Stimulated activated naive CD4-positive, alpha-beta T cell treated with Interleukin-2 at 50 U/mL for 16 hours (primary cell): ENCODE results near the gene AKAP13.

ENCODE experiments used
- DNase-seq: peaks from one replicate; lab custom pipeline; 2025; lab: John Stamatoyannopoulos, UW

The AKAP13 gene

DNA sequence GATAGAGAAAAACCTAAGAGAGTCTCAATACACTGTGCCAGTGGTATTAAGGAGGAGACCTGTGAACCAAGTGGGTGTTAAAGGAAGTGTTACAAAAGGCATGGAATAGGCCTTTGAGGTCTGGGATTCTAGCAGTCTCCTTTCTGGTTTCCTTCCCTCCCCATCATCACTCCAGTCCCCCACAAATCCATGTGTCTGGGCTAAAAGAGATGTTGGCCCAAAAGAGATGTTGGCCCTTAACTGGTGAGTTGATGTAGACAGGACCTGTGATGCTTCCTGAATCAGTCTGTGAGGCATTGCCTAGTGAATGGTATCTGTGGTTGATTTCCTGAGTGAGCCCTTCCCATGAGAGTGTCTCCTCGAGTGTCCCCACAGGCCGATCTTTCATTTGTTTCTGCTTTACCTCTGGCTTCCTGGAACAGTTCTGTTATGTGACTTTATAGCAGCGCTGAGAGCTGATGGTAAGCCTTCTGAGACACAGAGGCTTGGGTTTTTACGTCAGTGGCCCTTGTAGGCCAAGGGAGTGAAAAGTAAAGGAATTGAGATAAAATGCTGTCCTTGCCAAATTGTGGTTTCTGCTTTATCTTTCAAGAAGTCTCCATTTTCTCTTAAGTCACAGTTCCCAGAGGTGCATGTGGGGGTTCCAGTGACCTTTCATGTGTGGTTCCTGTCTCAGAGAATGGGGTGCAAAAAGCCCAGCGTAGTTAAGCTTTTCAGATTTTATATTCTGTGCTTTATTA, 326.5 kb downstream of the AKAP13 start:
- DNase-seq, result peak; percentile 26

DNA sequence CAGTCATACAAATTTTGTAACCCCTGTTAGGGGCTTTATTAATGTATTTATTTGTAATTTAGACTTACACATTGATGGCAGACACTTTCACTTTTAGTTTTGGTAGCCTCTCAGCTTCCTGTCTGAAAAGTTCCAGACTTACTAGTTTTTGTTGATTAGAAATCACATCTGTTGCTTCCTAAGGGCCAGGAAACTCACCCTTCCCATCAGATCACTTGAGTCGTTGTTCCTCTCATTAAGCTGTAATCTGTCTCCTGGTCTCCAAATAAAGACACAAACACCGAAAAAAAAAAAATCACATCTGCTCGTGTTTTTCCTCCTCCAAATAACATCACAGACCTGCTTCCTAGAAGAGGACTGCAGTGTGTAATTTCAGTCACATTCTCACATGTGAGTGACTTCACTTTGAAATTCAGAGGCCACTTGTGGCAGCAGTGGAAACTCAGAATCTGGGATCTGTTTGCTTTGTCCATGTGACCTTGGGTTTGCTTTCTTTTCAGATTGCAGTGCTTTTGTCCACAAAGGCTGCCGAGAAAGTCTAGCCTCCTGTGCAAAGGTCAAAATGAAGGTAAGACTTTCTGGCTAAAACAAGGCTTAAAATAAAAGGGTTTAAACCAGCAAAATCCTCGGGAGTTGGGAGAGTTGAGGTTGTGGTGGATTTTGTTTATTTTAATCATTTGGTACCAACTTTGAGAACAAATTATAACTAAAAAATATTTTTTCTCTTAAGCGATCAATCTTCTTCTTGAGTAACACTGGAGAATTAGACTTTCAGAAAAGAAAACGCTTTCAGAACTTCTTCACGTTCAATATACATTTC, 327.3 kb downstream of the AKAP13 start:
- DNase-seq, result no peak

DNA sequence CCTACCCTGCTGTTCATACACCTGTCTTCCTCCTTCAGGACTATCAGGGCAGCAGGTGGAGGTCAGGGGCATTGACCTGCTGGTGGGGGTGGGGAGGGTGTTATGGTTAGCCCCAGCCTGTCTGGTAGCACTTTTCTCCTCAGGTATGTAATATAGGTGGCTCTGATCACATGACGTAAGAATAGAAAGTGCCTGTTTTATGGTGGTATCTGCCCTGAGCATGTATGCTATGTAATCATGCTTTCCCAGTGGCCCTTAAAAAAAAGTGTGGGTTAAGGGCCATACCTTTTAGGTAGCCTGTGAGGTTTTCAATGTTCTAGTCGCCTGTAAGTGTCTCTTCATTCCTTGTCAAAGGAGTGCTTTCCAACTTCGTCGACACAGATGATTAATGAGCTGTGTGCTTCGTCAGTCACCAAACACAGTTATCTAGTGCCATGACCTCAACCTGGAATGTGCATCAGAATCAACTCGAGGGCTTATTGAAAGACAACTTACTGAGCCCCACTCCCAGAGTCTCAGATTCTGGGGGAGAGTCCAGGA, 328.1 kb downstream of the AKAP13 start:
- no peak for DNase-seq

DNA sequence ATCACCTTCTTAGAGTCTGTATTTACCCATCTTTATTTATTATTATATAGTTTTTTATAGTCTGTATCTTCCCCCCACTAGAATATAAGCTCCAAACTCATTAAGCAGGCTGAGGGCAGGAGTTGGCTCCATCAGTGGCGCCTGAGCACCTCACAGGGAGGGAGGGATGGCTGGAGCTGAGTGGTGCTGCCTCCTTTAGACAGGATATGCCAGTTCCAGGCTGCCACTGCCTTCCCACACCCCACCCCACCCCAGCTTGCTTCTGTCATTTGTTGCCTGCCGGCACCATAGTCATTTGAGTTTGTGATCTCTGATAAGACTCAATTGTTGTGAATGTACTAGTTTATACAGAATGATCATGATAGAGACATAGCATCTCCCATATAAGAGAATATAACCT, 328.8 kb downstream of the AKAP13 start:
- DNase-seq, result peak; percentile 3

DNA sequence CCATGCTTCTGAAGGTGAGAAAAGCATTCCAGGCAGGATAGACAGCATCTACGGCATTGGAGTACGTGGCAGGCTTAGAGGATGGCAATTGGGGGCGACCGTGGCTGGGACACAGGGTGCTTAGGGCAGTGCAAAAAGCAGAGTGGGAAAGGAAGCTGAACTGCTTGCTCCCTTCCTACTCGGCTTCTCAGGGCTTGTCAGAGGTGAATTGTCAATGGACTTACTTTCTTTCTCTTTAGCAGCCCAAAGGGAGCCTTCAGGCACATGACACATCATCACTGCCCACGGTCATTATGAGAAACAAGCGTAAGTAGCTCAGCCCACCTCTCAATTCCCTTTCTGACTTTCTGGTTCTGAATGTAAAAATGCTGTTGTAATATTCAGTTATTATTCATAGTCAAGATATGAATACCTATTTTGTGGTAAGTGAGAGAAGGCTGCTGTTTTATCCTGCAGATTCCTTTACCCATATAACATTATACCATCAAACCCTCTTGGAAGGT, 330.0 kb downstream of the AKAP13 start:
- DNase-seq, result peak; percentile 44

DNA sequence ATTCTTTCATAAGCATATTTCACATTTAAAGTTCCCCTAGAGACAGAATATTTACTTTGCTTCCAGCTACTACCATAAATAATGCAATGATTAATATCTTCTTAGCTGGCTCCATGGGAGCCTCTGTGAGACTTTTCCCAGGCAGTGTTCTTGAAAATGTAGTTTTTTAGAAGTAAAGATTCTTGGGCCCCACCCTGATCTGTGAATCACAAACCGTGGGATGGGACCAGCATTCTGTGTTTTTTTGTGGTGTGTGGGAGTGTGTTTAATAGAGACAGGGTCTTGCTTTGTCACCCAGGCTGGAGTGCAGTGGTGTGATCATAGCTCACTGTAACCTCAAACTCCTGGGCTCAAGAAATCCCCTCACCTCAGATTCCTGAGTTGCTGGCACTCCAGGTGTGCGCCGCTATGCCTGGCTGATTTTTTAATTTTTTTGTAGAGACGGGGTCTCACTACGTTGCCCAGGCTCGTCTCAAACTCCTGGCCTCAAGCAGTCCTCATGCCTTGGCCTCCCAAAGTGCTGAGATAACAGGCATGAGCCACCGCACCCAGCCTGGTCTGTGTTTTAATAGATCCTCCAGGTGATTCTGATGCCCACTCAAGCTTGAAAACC, 331.3 kb downstream of the AKAP13 start:
- peak; percentile 16 for DNase-seq

DNA sequence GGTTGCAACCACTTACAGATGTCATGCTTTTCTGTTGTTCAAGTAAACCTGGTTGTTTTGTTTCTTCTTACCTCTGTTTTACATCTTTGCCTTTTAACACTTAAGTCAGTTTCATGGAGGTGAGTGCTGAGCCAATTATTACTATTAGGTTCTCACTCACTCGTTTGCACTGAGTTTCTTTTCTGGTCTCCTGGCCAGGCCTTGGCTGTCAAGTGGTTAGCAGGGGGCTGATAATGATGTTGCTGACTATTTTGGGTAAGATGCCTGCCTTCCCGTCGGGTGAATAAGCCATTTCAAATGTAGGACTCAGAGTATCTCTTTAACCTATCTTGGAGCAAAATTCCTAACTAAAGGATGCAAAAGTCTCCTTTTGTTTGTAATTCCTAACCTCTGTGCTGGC, 335.9 kb downstream of the AKAP13 start:
- no peak for DNase-seq

DNA sequence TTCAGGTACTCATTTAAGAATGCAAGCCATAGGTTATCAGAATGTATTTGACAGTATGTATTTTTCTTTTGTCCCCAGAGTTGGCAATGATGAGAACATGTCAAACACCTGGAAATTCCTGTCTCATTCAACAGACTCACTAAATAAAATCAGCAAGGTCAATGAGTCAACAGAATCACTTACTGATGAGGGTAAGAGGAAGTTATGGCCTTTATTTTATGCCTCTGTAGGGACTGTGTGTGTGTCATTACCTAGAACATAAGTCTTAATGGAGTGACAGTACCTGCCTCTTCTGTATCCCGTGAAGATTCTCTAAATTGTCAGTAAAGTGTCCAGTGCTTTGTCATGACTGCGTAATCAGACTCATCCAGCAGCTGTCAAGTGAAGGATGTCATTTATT, 336.8 kb downstream of the AKAP13 start:
- DNase-seq, result no peak

DNA sequence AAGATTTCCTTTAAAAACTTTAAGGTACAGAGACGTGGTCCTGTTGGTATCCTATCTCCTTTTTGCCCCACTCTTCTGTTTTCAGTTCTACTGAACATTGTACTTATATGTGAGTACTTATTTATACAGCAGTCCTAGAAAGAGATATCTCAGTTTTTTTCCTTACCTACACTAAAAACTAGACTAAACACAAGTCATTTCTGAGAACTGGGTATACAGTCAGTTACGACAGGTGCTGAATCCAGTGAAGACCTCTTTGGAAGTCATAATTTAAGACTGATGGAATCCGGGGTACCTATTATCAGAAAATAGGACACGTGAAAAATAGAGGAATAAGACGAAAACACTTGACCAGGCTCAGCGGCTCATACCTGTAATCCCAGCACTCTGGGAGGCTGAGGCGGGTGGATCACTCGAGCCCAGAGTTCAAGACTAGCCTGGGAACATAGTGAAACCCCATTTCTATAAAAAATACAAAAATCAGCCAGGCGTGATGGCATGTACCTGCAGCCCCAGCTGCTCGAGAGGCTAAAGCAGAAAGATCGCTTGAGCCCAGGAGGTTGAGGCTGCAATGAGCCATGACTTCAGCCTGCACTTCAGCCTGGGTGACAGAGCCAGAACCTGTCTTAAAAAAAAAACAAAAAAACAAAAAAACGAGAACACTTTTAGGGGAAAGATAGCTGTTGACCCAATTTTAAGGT, 338.0 kb downstream of the AKAP13 start:
- no peak for DNase-seq

DNA sequence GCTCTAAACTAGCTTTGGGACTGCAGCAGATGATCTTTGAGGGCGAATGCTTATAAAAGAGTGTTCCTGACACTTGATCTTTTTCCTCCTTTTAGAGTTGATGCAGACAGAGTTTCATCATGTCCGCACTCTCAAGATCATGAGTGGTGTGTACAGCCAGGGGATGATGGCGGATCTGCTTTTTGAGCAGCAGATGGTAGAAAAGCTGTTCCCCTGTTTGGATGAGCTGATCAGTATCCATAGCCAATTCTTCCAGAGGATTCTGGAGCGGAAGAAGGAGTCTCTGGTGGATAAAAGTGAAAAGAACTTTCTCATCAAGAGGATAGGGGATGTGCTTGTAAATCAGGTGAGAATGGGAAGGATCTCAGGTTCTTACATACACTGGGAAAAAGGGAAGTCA, 338.6 kb downstream of the AKAP13 start:
- DNase-seq, result no peak

DNA sequence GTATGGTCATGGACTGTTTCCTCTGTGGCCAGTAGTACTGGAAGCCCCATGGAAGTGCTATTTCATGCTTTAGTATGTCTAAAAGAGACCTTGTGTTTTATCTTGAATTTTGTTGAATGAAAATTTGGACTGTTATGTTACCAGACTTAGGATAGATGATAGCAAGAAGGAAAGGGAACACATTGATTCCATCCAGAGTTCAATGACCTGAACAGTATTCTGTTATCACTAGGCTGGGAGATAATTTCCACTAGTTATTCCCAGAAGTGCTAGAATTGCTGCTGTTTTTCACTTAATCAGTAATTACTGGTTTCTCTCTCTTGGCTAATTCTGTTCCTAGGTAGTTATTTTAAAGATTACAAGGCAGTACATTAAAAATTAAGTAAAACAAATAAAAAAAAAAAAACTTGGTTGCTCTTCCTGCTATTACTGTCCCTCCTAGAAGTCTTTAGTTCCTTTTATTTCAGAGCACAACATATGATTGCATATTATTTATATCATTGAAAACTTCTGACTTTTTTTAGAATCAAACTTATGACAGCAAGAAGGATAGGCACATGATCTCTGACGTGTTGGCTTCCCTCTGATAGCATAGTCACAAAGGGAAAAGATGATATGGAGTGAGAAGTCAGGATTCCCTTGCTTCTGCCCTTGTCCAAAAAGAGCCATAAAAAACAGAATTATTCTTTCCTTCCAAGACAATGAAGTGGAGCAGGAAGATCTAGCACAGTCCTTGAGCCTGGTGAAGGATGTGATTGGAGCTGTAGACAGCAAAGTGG, 342.2 kb downstream of the AKAP13 start:
- no peak for DNase-seq

DNA sequence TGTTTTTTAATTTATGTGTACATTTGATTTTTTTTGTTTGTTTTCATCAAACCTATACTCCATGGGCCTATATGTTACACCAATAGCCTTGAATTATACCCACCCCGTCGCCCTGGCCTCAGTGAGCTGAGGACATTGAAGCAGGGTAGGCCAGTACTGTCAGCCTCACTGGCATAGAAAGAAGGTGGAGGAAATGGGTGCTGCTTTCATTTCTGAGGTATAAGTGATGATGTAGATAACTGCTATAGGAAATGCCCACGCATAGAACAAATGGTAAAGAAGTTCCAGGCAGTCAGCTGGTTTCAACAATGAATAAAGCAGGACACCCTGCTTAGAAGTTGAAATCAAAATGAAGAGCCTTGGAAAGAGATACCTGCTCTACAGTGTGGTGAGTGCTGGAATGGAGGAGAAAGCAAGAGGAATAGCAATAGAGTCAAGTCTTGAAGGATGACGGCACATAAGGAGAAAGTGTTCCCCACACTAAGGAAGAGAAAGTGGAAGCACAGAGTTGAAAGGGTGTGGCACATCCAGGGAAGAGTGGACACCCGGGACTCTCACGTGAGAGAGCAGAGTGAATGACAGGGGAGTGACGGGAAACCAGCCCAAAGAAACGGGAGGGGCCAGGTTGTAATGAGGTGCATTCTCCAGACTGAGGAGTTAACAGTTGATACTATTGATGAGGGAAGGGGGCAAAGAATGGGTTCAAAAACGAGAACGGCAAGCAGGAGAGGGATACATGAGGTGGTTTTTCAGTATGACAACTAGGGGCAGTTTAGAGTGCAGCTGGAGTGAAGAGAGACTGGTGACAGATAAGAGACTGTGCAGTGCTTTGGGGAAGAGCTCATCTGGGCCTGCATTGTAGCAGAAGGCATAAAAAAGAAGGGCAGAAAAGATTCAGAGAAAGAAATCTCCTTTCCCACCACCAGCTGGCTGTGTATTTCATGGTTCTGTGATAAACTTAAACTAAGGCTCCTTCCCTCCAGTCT, 343.9 kb downstream of the AKAP13 start:
- DNase-seq, result peak; percentile 3

DNA sequence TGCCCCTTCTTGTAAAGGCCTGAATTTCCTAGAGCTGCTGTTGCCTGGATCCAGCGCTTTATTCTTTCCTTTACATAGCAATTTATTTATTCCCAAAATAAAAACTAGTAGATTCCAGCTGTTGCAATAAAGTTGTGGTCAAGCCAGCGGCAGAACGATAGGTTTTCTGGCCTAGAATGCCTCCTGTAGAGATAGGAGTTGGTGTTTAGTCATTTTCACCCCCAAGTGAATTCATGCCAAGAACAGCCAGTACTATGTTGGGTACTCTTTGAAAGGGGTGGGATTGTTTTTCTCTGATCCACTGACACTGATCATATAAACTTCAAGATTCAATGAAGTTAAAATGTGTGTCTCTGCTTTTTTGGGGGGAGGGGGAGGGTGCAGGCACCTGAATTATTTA, 344.6 kb downstream of the AKAP13 start:
- DNase-seq, result no peak

DNA sequence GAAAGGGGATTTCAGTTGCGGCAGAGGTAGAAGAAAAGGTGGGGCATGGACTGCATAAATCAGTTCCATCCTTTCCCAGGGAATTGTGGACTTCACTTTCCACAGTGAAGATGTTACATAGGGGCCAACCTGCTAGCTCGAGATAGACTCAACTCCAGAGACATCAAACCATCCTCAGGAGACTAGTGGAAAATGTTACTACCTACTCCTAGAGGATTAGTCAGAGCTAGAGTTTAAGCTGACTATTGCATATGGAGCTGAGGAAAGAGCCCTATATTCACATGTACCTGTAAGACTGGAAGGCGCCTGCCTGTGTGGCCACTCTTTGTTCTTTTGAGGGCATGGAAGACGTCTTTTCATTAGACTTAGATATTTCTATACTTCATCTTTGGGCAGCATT, 345.2 kb downstream of the AKAP13 start:
- no peak for DNase-seq

DNA sequence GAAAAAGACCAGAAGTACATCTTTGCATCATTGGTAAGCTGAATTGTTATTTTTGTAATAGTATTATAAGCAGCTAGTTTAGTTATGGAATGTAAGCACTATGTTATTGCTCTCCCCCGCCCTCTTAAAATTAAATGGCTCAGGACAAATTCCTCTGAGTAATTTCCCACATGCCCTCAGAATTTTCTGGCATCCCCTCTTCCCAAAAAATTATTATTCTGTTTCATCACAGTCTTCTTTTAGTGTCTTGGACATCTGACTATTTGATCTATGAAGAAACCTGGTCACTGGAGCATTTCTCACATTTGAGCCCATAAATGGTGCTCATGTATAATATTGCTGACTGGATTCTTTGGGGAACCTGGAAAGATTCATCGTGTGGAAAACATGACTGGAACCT, 346.1 kb downstream of the AKAP13 start:
- DNase-seq, result no peak

DNA sequence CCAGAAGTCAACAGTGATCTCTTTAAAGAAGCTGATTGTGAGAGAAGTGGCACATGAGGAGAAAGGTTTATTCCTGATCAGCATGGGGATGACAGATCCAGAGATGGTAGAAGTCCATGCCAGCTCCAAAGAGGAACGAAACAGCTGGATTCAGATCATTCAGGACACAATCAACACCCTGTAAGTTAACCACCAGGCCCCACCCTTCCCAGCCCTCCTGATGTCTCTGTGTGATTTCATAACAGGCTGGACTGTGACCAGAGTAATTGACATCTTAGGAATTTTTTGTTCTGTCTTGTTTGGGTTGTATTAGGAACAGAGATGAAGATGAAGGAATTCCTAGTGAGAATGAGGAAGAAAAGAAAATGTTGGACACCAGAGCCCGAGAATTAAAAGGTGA, 346.7 kb downstream of the AKAP13 start:
- DNase-seq, result no peak

DNA sequence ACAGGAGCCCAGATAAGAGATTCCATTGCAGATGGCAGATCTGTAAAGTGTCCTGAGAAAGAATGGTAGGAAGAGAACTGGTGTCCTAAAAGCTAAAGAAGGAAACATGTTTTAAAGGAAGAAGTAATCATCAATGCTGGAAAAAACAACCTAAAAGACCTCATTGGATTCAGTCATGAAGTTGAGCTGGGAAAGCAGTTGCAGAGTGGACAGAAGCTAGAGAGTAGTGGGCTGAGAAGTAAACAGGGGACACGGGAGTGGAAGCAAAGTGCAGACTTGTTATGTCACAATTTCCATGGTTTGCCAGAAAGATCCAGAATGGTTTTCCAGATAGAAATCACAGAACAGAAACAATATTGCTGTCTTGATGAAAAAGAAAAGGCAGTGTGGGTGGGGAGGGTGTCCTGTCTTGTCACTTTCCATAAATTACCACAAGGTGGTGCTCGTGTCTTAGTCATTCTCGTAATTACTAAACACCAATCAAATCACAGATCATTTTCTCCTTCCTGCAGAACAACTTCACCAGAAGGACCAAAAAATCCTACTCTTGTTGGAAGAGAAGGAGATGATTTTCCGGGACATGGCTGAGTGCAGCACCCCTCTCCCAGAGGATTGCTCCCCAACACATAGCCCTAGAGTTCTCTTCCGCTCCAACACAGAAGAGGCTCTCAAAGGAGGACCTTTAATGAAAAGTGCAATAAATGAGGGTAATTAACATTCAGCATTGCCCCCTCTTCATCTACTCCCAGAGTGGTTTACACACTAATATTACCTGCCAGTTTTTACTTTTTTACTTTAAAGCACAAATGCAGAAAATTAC, 349.8 kb downstream of the AKAP13 start:
- DNase-seq, result peak; percentile 12

DNA sequence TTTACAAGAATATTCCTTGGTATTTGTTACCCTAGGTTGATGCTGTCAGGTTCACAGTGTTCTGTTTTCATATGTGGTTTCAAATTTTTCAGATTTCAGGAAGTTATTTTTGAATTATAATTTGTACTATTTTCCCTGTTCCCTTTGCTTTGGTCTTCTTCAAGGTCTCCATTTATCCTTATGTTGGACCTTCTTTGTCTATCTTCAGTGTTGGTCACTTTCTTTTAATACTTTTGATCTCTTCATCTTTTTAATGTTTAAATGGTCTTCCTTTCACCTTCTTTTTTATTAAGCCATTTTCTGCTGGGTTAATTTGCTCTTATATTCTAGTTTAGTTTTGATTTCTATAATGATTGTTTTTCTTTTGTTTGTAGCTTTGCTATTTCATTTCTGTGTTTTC, 353.0 kb downstream of the AKAP13 start:
- no peak for DNase-seq

DNA sequence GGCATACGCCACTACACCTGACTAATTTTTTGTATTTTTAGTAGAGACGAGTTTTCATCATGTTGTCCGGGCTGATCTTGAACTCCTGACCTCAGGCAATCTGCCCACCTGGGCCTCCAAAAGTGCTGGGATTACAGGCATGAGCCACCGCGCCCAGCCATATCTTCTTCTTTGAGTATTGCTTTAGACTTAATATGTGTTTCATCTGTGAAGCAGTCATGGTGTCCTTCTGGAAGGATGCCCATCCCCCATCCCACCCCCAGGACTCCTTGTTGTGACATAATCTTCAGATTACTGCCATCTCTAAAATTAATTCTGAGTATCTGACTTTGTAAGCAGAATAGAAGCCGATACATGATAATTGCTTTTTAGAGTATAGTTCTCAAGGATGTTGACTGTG, 356.7 kb downstream of the AKAP13 start:
- DNase-seq, result no peak
